ENCODE results near the gene CYYR1. TPM values are rescaled to one million over a fixed set of nuclear protein-coding genes. Genes with fewer than 3 reads are reported as not detected.

Gene CYYR1
- total and polyA plus RNA-seq, 7 donors: 1.8 to 13.0 (median 4.5) TPM

DNA sequence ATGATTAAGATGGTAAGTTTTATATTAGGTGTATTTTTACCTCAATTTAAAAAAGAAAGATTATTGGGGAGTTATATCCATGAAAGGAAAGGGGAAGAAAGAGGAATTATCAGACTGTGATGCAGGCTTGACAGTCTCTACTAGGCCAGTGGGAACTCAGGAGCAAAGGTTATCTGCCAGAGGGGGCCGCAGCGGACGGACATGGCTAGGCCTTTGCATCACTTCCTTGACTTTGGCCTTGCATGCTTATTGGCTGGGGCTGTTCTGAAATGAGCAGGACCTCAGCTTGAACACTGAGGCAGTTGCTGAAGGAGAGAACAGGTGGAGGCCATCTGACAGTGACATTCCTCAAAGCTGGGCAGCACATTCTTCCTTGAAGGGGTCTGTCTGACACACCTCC lies 150.9 kb downstream of the CYYR1 start:
- Histone ChIP-seq H3K4me3 (no peak overlapping the region), H3K9me3 (no peaks in the 10 kb centered on the region), H3K4me1 (no peaks in the 10 kb centered on the region), H3K36me3 (no peaks in the 10 kb centered on the region), H3K27ac (no peak overlapping the region), H3K27me3 (no peaks in the 10 kb centered on the region)
- intact Hi-C loops (cut with DNase I): no loop called here
- no peak for DNase-seq
- no peak for TF ChIP-seq POLR2A (IDR thresholded peaks at IDR 0.05)
- TF ChIP-seq, protein P1, sequence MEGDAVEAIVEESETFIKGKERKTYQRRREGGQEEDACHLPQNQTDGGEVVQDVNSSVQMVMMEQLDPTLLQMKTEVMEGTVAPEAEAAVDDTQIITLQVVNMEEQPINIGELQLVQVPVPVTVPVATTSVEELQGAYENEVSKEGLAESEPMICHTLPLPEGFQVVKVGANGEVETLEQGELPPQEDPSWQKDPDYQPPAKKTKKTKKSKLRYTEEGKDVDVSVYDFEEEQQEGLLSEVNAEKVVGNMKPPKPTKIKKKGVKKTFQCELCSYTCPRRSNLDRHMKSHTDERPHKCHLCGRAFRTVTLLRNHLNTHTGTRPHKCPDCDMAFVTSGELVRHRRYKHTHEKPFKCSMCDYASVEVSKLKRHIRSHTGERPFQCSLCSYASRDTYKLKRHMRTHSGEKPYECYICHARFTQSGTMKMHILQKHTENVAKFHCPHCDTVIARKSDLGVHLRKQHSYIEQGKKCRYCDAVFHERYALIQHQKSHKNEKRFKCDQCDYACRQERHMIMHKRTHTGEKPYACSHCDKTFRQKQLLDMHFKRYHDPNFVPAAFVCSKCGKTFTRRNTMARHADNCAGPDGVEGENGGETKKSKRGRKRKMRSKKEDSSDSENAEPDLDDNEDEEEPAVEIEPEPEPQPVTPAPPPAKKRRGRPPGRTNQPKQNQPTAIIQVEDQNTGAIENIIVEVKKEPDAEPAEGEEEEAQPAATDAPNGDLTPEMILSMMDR (IDR thresholded peaks at IDR 0.05): no peak
- no peak for TF ChIP-seq EP300 (IDR thresholded peaks at IDR 0.05)
- no peak for TF ChIP-seq POLR2AphosphoS5 (IDR thresholded peaks at IDR 0.05)
- 89 to 91% methylated on average over 3 of the region's 3 CpGs for WGBS, 2 donors

DNA sequence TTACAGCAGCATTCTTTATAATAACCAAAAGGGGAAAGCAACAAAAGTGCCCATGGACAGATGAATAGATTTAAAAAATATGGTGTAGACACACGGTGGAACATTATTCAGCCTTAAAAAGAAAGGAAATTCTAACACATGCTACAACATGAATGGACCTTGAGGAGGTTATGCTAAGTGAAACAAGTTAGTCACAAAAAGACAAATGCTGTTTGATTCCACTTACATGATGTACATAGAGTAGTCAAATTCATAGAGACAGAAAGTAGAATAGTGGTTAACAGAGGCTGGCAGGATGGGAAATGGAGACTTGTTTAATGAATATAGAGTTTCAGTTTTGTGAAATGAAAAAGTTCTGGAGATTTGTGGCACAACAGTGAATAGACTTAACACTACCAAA lies 151.4 kb downstream of the CYYR1 start:
- Histone ChIP-seq H3K27me3 (no peaks in the 10 kb centered on the region), H3K4me1 (no peaks in the 10 kb centered on the region), H3K4me3 (no peak overlapping the region), H3K36me3 (no peaks in the 10 kb centered on the region), H3K9me3 (no peaks in the 10 kb centered on the region), H3K27ac (no peak overlapping the region)
- TF ChIP-seq POLR2AphosphoS5 (IDR thresholded peaks at IDR 0.05) (no peak), POLR2A (IDR thresholded peaks at IDR 0.05) (no peak), EP300 (IDR thresholded peaks at IDR 0.05) (no peak)
- TF ChIP-seq, protein P1 (IDR thresholded peaks at IDR 0.05): no peak
- WGBS, 2 donors: 74 to 88% methylated on average over 1 of the region's 1 CpG
- DNase-seq: no peak
- intact Hi-C loops (cut with DNase I): no loop called here
